Neural progenitor cell (in vitro differentiated cells): ENCODE results near the gene ZNF575. TPM values are rescaled to one million over a fixed set of nuclear protein-coding genes. Genes with fewer than 3 reads are reported as not detected.
A peak's percentile ranks its signal among the peaks of the same experiment; 100 is the strongest.

ENCODE experiments used
- DNase-seq: peaks from one replicate; pipeline ENCODE4 v3.0.0-alpha.2; 2016; ENCODE audit warnings: low spot score
- H2AFZ ChIP-seq: fragments of 200-600 bp; sonication (generic); replicated peaks from 2 replicates; pipeline ENCODE4 v1.6.1; 2016; ENCODE audit warnings: antibody characterized with exemption
- H3F3A ChIP-seq: fragments of 200-600 bp; sonication (generic); 2 replicates; pipeline ENCODE4 v1.6.1; 2016; ENCODE audit warnings: antibody characterized with exemption, low read depth
- H3K27ac ChIP-seq: fragments of 200-600 bp; sonication (generic); 2 replicates; pipeline ENCODE4 v1.5.1; 2016; ENCODE audit warnings: mild to moderate bottlenecking
- H3K27me3 ChIP-seq: fragments of 200-600 bp; sonication (generic); 2 replicates; pipeline ENCODE4 v1.6.1; 2016; ENCODE audit warnings: mild to moderate bottlenecking, moderate library complexity
- H3K36me3 ChIP-seq: fragments of 200-600 bp; sonication (generic); 2 replicates; pipeline ENCODE4 v1.5.1; 2016
- H3K4me1 ChIP-seq: fragments of 200-600 bp; sonication (generic); 2 replicates; pipeline ENCODE4 v1.6.1; 2016; ENCODE audit warnings: mixed run types
- H3K4me2 ChIP-seq: fragments of 200-600 bp; sonication (generic); 2 replicates; pipeline ENCODE4 v1.6.1; 2016
- H3K4me3 ChIP-seq: fragments of 200-600 bp; sonication (generic); 2 replicates; pipeline ENCODE4 v1.5.1; 2016
- H3K79me2 ChIP-seq: fragments of 200-600 bp; sonication (generic); 2 replicates; pipeline ENCODE4 v1.6.1; 2016; ENCODE audit warnings: low read depth
- H3K9ac ChIP-seq: fragments of 200-600 bp; sonication (generic); 2 replicates; pipeline ENCODE4 v1.6.1; 2016
- H3K9me3 ChIP-seq: fragments of 200-600 bp; sonication (generic); 2 replicates; pipeline ENCODE4 v1.5.1; 2016; ENCODE audit warnings: low read depth
- H4K20me1 ChIP-seq: fragments of 200-600 bp; sonication (generic); 2 replicates; pipeline ENCODE4 v1.6.1; 2016; ENCODE audit warnings: low read depth
- H3K27ac Mint-ChIP-seq: 3 replicates; pipeline ENCODE4 v1.8.0; 2021; ENCODE audit warnings: mixed read lengths
- H3K27me3 Mint-ChIP-seq: 2 replicates; pipeline ENCODE4 v1.8.0; 2022; ENCODE audit warnings: low read depth, mild to moderate bottlenecking, inconsistent platforms, moderate library complexity, mixed read lengths; ENCODE audit not compliant: insufficient read depth
- H3K36me3 Mint-ChIP-seq: 3 replicates; pipeline ENCODE4 v1.8.0; 2021; ENCODE audit warnings: mixed read lengths
- H3K4me1 Mint-ChIP-seq: 3 replicates; pipeline ENCODE4 v1.8.0; 2021; ENCODE audit warnings: mixed read lengths
- H3K4me3 Mint-ChIP-seq: 3 replicates; pipeline ENCODE4 v1.8.0; 2021; ENCODE audit warnings: mild to moderate bottlenecking, moderate library complexity, mixed read lengths
- H3K9me3 Mint-ChIP-seq: 3 replicates; pipeline ENCODE4 v1.8.0; 2020; ENCODE audit warnings: mixed read lengths
- CTCF ChIP-seq: fragments of 200-600 bp; sonication (generic); IDR thresholded peaks from 2 replicates; pipeline ENCODE4 v1.5.1; 2017; ENCODE audit warnings: antibody characterized with exemption, mild to moderate bottlenecking
- EZH2 ChIP-seq: fragments of 200-600 bp; sonication (generic); IDR thresholded peaks from 2 replicates; pipeline ENCODE4 v1.6.1; 2017; ENCODE audit warnings: antibody characterized with exemption, mild to moderate bottlenecking, moderate library complexity
- EZH2phosphoT487 ChIP-seq: fragments of 200-600 bp; sonication (generic); IDR thresholded peaks from 2 replicates; pipeline ENCODE4 v1.6.1; 2017; ENCODE audit warnings: antibody characterized with exemption
- total RNA-seq: library from RNA; depleted of rRNA; stranded (reverse); fragments of >200 nt; gene quantifications from 2 replicates; pipeline ENCODE4 v1.2.3, GENCODE V29; 2015; ENCODE audit warnings: low replicate concordance

Gene ZNF575
- total RNA-seq, 1 donor from 2014 or later = not detected

- Mint-ChIP-seq H3K9me3 (no peaks in the 10 kb centered on the region), H3K27ac (no peak overlapping the region), H3K27me3 (peaks cover 5% of the 10 kb centered on the region), H3K4me1 (peaks cover 6% of the 10 kb centered on the region), H3K4me3 (no peak overlapping the region), H3K36me3 (peaks cover 21% of the 10 kb centered on the region)
- Histone ChIP-seq H3K27ac (no peak overlapping the region), H4K20me1 (peaks cover 5% of the 10 kb centered on the region), H3K4me1 (no peaks in the 10 kb centered on the region), H3F3A (peaks cover 6% of the 10 kb centered on the region), H3K79me2 (no peaks in the 10 kb centered on the region), H3K9ac (no peak overlapping the region), H3K4me2 (no peak overlapping the region), H3K36me3 (no peaks in the 10 kb centered on the region), H2AFZ (no peak overlapping the region), H3K27me3 (no peaks in the 10 kb centered on the region), H3K4me3 (no peak overlapping the region), H3K9me3 (no peaks in the 10 kb centered on the region)
- TF ChIP-seq CTCF (peak; percentile 83), EZH2 (no peak), EZH2phosphoT487 (no peak)
- DNase-seq = peak; percentile 82
Observed at GRCh38 chr19:43555185-43555770, 22.3 kb downstream of the ZNF575 start.

GRCh38 chr19:43560687-43561086 lies 27.7 kb downstream of the ZNF575 start:
- no peaks in the 10 kb centered on the region for H3K36me3 ChIP-seq
- DNase-seq = no peak

GRCh38 chr19:43561139-43561970 lies 28.4 kb downstream of the ZNF575 start:
- Histone ChIP-seq H4K20me1 (no peaks in the 10 kb centered on the region), H3K36me3 (no peaks in the 10 kb centered on the region), H2AFZ (no peak overlapping the region), H3K79me2 (no peaks in the 10 kb centered on the region), H3K27ac (no peak overlapping the region), H3K27me3 (no peaks in the 10 kb centered on the region), H3K4me2 (no peak overlapping the region), H3F3A (no peaks in the 10 kb centered on the region), H3K9me3 (no peaks in the 10 kb centered on the region), H3K9ac (no peak overlapping the region), H3K4me1 (no peaks in the 10 kb centered on the region), H3K4me3 (no peak overlapping the region)
- Mint-ChIP-seq H3K36me3 (peaks cover 22% of the 10 kb centered on the region), H3K4me3 (peak overlapping the region; percentile 7), H3K27me3 (no peaks in the 10 kb centered on the region), H3K27ac (no peak overlapping the region), H3K9me3 (no peaks in the 10 kb centered on the region), H3K4me1 (no peaks in the 10 kb centered on the region)
- TF ChIP-seq EZH2 (no peak), EZH2phosphoT487 (no peak), CTCF (no peak)
- DNase-seq = no peak

More at GRCh38 chr19:43560687-43561086, 27.7 kb downstream of the ZNF575 start:
- no peaks in the 10 kb centered on the region for H3K4me1 ChIP-seq
- no peak overlapping the region for H3K27ac ChIP-seq
- no peaks in the 10 kb centered on the region for H3K27me3 ChIP-seq
- peaks cover 22% of the 10 kb centered on the region for H3K36me3 Mint-ChIP-seq
- TF ChIP-seq EZH2phosphoT487 = no peak
- TF ChIP-seq EZH2 = no peak
- no peak for TF ChIP-seq CTCF
- no peak overlapping the region for H3K9ac ChIP-seq
- peaks cover 1% of the 10 kb centered on the region for H3F3A ChIP-seq
- H3K9me3 Mint-ChIP-seq = no peaks in the 10 kb centered on the region
- H3K4me3 Mint-ChIP-seq = no peak overlapping the region
- no peak overlapping the region for H2AFZ ChIP-seq
- H3K79me2 ChIP-seq = no peaks in the 10 kb centered on the region
- H3K4me2 ChIP-seq = no peak overlapping the region
- no peaks in the 10 kb centered on the region for H3K27me3 Mint-ChIP-seq
- no peaks in the 10 kb centered on the region for H3K9me3 ChIP-seq
- no peaks in the 10 kb centered on the region for H3K4me1 Mint-ChIP-seq
- H3K27ac Mint-ChIP-seq = no peak overlapping the region
- no peak overlapping the region for H3K4me3 ChIP-seq
- H4K20me1 ChIP-seq = no peaks in the 10 kb centered on the region
